Neuron (in vitro differentiated cells): ENCODE measurements around the gene PRICKLE1.

ENCODE experiments used
- H2AFZ ChIP-seq: one replicate; pipeline ENCODE4 v1.6.1; 2013; ENCODE audit warnings: low read depth, mild to moderate bottlenecking, inconsistent platforms, low read length, moderate library complexity
- H3K27me3 ChIP-seq: one replicate; pipeline ENCODE4 v1.6.1; 2013; ENCODE audit warnings: low read length; ENCODE audit not compliant: insufficient read depth
- H3K36me3 ChIP-seq: one replicate; pipeline ENCODE4 v1.6.1; 2013; ENCODE audit warnings: low read length; ENCODE audit not compliant: insufficient read depth
- H3K4me1 ChIP-seq: one replicate; pipeline ENCODE4 v1.6.1; 2013; ENCODE audit warnings: low read length; ENCODE audit not compliant: insufficient read depth
- H3K4me3 ChIP-seq: 2 replicates; pipeline ENCODE4 v1.5.1; 2013; ENCODE audit warnings: mild to moderate bottlenecking, low read length, moderate library complexity
- H3K9me3 ChIP-seq: one replicate; pipeline ENCODE4 v1.6.1; 2013; ENCODE audit warnings: low read length

PRICKLE1 gene

GRCh38 chr12:42585154-42585840, 4.2 kb downstream of the PRICKLE1 start:
- H2AFZ ChIP-seq = no peak overlapping the region

GRCh38 chr12:42584651-42585111, 4.9 kb downstream of the PRICKLE1 start:
- H3K9me3 ChIP-seq = no peaks in the 10 kb centered on the region
- H3K36me3 ChIP-seq = no peaks in the 10 kb centered on the region
- H3K4me1 ChIP-seq = peaks cover 19% of the 10 kb centered on the region
- no peak overlapping the region for H2AFZ ChIP-seq
- no peak overlapping the region for H3K4me3 ChIP-seq
- no peaks in the 10 kb centered on the region for H3K27me3 ChIP-seq

More at GRCh38 chr12:42585154-42585840, 4.2 kb downstream of the PRICKLE1 start:
- H3K4me3 ChIP-seq = no peak overlapping the region
- H3K36me3 ChIP-seq = no peaks in the 10 kb centered on the region
- H3K4me1 ChIP-seq = peaks cover 19% of the 10 kb centered on the region
- no peaks in the 10 kb centered on the region for H3K27me3 ChIP-seq
- H3K9me3 ChIP-seq = no peaks in the 10 kb centered on the region

GRCh38 chr12:42583016-42583415, 6.5 kb downstream of the PRICKLE1 start:
- Histone ChIP-seq H3K4me3 (no peak overlapping the region), H2AFZ (no peak overlapping the region), H3K4me1 (peaks cover 10% of the 10 kb centered on the region), H3K27me3 (no peaks in the 10 kb centered on the region), H3K36me3 (no peaks in the 10 kb centered on the region), H3K9me3 (no peaks in the 10 kb centered on the region)

GRCh38 chr12:42582498-42582897, 7.0 kb downstream of the PRICKLE1 start:
- Histone ChIP-seq H2AFZ (no peak overlapping the region), H3K27me3 (no peaks in the 10 kb centered on the region), H3K4me1 (peaks cover 4% of the 10 kb centered on the region), H3K36me3 (no peaks in the 10 kb centered on the region), H3K9me3 (no peaks in the 10 kb centered on the region), H3K4me3 (no peak overlapping the region)

- H3K4me1 ChIP-seq = no peaks in the 10 kb centered on the region
- H3K36me3 ChIP-seq = no peaks in the 10 kb centered on the region
- H2AFZ ChIP-seq = no peak overlapping the region
- no peak overlapping the region for H3K4me3 ChIP-seq
- no peaks in the 10 kb centered on the region for H3K9me3 ChIP-seq
- no peaks in the 10 kb centered on the region for H3K27me3 ChIP-seq
Observed at GRCh38 chr12:42582050-42582449, 7.5 kb downstream of the PRICKLE1 start.

- H3K4me3 ChIP-seq = no peak overlapping the region
- H3K9me3 ChIP-seq = no peaks in the 10 kb centered on the region
- H3K4me1 ChIP-seq = no peaks in the 10 kb centered on the region
- H3K27me3 ChIP-seq = no peaks in the 10 kb centered on the region
- H3K36me3 ChIP-seq = no peaks in the 10 kb centered on the region
- no peak overlapping the region for H2AFZ ChIP-seq
Observed at GRCh38 chr12:42576374-42576773, 13.2 kb downstream of the PRICKLE1 start.

- no peaks in the 10 kb centered on the region for H3K4me1 ChIP-seq
- no peak overlapping the region for H3K4me3 ChIP-seq
- H3K27me3 ChIP-seq = no peaks in the 10 kb centered on the region
- no peaks in the 10 kb centered on the region for H3K36me3 ChIP-seq
- H2AFZ ChIP-seq = no peak overlapping the region
- no peaks in the 10 kb centered on the region for H3K9me3 ChIP-seq
Observed at GRCh38 chr12:42575717-42576116, 13.8 kb downstream of the PRICKLE1 start.

- no peaks in the 10 kb centered on the region for H3K36me3 ChIP-seq
- no peaks in the 10 kb centered on the region for H3K4me1 ChIP-seq
- no peaks in the 10 kb centered on the region for H3K27me3 ChIP-seq
- H3K4me3 ChIP-seq = no peak overlapping the region
- no peak overlapping the region for H2AFZ ChIP-seq
- H3K9me3 ChIP-seq = no peaks in the 10 kb centered on the region
Observed at GRCh38 chr12:42574851-42575266, 14.7 kb downstream of the PRICKLE1 start.

GRCh38 chr12:42571327-42572009, 18.1 kb downstream of the PRICKLE1 start:
- Histone ChIP-seq H3K9me3 (no peaks in the 10 kb centered on the region), H3K27me3 (no peaks in the 10 kb centered on the region), H3K36me3 (no peaks in the 10 kb centered on the region), H3K4me3 (no peak overlapping the region), H3K4me1 (no peaks in the 10 kb centered on the region), H2AFZ (no peak overlapping the region)

- no peaks in the 10 kb centered on the region for H3K27me3 ChIP-seq
- no peak overlapping the region for H2AFZ ChIP-seq
- no peaks in the 10 kb centered on the region for H3K4me1 ChIP-seq
- no peaks in the 10 kb centered on the region for H3K36me3 ChIP-seq
- no peak overlapping the region for H3K4me3 ChIP-seq
- no peaks in the 10 kb centered on the region for H3K9me3 ChIP-seq
Observed at GRCh38 chr12:42570076-42570475, 19.5 kb downstream of the PRICKLE1 start.

- Histone ChIP-seq H3K9me3 (no peaks in the 10 kb centered on the region), H3K36me3 (no peaks in the 10 kb centered on the region), H3K4me1 (no peaks in the 10 kb centered on the region), H2AFZ (no peak overlapping the region), H3K27me3 (no peaks in the 10 kb centered on the region), H3K4me3 (no peak overlapping the region)
Observed at GRCh38 chr12:42568952-42569915, 20.3 kb downstream of the PRICKLE1 start.

- H3K9me3 ChIP-seq = no peaks in the 10 kb centered on the region
- H3K4me1 ChIP-seq = no peaks in the 10 kb centered on the region
- H3K27me3 ChIP-seq = no peaks in the 10 kb centered on the region
- no peaks in the 10 kb centered on the region for H3K36me3 ChIP-seq
- no peak overlapping the region for H2AFZ ChIP-seq
- H3K4me3 ChIP-seq = no peak overlapping the region
Observed at GRCh38 chr12:42565633-42566032, 23.9 kb downstream of the PRICKLE1 start.

- Histone ChIP-seq H3K27me3 (no peaks in the 10 kb centered on the region), H3K4me3 (no peak overlapping the region), H3K9me3 (no peaks in the 10 kb centered on the region), H3K4me1 (no peaks in the 10 kb centered on the region), H2AFZ (no peak overlapping the region), H3K36me3 (no peaks in the 10 kb centered on the region)
Observed at GRCh38 chr12:42564996-42565395, 24.6 kb downstream of the PRICKLE1 start.
